ENCODE results near the gene AP5M1.
"Not testable (repeated sequence)": the region's sequence is repeated elsewhere in the genome, so short reads cannot be mapped to it uniquely, and the experiment has no call there.

Gene AP5M1

DNA sequence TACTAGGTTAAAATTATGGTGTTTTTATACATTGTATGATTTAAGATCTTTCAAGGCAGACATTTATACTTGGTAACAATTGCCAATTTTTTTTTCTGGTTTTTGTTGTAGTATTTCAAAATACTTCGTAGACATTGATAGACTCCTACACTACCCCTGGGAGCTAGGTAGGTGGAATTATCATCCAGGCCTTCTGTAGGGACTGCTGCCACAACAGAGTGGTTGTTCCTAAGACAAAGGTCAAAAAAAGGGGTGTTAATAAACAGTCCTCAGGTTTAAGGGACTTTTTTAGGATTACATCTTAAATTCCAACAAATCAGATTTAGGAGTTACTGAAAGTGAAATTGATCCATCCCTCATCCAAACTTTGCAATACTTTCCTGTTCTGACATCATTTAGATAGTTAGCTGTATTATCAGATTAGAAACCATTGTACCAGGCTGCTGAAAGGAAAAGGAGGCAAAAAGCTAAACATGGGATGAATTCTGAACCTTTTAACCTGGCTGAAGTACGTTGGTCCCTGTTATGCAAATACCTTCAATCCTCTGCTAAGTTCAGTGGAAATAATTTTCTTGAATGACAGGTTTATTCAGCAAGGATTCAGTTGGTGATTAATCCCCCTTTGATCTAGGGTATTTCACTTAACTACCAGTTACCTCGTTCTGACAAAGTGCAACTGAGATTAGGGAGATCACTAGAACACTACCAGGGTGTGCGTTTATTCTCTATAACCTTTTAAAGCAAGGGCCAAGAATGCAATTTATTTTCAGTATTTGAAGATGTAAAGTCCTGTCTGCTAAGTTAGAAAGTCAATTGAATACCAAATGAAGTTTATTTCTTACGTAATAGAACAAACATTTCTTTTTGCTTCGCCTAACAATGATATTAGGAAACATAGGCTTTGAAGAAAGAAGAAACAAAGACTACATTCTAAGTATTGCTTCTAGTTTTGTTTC, 23.2 kb downstream of the AP5M1 start:
- DNase-seq (ENCODE audit: low read depth in 3 of 3): no peak

DNA sequence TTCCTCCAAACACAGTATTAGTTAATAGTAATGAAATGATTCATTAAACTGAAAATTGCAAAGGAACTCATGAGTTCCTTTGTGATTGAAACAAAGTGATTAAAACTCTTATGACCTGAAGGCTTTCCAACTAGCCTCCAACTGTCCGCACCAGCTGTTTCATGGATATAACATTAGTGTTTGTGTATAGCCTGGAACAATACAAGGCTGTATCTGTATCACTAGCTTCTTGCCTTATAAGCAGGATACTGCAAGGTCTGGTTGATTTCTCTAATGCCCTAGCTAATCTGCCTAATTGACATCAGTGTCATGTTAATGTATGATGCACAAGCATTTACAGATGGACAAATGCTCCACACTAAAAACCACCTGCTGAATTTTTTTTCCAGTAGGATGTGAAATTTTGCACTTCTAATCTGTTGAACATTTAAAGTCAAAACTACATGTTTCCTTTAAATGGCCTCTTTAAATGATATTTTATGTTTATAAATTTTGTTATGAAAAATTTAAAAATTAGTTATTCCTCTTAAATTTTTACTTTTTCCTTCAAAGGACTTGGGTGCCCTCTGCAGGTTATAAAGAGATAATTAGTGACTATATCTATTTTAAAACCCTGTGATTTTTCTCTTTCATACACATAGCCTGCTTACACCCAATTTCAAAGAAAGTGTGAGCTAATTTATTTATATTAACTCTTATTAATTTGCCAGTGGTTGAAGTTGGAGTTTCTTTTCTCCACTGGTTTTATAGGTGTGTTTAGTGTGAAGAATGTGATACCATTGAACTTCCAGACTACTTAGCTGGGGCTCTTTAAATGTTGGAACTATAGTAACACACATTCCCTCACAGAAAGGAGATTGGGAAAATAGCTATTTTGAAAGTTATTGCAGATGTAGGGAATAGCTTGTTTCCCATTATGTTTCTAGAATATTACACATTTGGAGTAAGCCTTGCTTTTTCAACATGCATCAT, 25.4 kb downstream of the AP5M1 start:
- DNase-seq (ENCODE audit: low read depth in 3 of 3): no peak

- DNase-seq (ENCODE audit: low read depth in 3 of 3): no peak
These were observed 26.5 kb downstream of the AP5M1 start for GRCh38 chr14:57295239-57295638.

- DNase-seq (ENCODE audit: low read depth in 3 of 3): no peak
These were observed 29.1 kb downstream of the AP5M1 start for GRCh38 chr14:57297852-57298251.

GRCh38 chr14:57299511-57299910, 30.7 kb downstream of the AP5M1 start:
- DNase-seq (ENCODE audit: low read depth in 3 of 3): no peak

DNA sequence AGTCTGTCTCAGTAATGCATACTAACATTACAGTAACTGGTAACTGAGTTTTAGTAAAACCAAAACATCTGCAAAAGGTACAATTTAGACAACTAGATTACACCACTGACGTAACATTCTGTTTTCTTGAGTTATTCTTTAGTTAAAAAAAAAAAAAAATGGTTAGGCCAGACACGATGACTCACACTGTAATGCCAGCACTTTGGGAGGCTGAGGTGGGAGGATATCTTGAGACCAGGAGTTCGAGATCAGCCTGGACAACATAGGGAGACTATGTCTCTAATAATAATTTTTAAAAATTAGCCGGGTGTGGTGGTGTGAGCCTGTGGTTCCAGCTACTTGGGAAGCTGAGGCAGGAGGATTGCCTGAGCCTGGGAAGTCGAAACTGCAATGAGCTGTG, 34.1 kb downstream of the AP5M1 start:
- DNase-seq (ENCODE audit: low read depth in 3 of 3): no peak

DNA sequence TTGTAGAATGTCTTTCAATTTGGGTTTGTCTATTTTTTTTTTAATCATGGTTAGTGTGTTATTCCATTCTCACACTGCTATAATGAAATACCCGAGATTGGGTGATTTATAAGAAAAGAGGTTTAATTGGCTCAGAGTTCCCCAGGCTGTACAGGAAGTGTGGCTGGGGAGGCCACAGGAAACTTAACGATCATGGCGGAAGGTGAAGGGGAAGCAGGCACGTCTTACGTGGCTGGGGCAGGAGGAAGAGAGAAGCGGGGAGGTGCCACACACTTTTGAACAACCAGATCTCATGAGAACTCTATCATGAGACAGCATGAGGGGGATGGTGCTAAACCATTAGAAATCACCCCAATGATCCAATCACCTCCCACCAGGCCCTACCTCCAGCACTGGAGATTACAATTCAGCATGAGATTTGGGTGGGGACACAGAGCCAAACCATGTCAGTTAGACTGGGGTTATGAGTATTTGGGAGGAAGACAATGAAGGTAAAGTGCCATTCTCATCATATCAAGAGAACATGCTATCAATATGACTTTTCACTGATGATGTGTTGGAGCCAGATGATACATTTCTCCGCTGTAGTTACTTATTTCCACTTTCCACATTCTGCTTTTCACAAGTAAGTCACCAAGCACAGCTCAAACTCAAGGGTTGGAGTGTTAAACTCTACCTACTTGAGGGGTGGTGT, 45.8 kb downstream of the AP5M1 start:
- DNase-seq (ENCODE audit: low read depth in 3 of 3): no peak

DNA sequence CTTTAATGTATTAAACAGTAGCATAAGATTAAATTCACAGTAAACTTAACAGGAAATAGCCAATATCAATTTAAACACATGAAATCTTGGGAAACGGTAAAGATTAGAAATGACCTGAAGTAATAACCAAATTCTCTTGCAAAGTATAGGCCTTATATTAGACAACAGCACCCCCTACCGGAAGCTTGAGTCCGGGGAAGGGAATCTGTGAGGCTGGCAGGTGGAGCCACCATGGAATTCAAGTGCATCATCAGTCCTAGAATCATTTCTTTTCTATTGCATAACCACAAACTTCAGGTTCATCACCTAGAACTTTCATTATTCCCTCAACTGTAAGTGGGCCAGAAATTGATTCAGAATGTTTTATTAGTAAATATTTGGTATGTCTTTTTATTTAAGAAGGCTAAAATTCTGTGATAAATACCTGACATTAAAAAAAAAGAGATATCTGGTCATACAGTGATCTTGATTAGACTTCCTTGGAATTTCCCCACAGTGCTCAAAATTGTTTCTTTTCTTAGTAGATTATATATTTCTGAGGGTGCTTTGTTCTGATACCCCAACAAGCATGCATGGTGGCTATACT, 48.6 kb downstream of the AP5M1 start:
- peak; percentile 40 to 64 (median 63) for DNase-seq (ENCODE audit: low read depth in 3 of 3)

DNA sequence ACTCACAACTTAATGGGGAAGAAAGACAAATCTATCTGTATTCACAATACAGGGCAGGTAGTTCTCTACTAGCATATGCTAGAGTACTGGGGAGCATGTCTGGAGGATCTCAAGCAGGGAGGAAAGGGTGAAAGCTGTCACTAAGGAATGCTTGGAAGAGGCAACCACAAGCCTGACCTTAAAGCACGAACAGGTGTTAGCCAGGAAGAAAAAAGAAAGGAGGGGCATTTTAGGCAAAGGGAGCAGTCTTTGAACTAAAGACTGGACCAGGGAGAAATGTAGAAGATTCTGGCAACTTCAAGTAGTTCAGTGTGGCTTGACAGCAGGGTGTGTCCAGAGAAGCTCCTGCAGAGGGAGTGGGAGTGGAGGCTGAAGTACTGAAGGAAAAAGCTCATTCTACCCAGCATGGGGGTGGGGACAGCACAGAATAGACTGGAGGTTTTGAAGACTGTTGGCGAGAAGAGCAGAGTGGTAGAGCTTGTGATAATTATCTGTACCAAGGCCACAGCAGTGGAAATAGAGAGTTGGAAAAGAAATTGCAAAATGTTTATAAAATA, 50.9 kb downstream of the AP5M1 start:
- no peak for DNase-seq (ENCODE audit: low read depth in 3 of 3)

DNA sequence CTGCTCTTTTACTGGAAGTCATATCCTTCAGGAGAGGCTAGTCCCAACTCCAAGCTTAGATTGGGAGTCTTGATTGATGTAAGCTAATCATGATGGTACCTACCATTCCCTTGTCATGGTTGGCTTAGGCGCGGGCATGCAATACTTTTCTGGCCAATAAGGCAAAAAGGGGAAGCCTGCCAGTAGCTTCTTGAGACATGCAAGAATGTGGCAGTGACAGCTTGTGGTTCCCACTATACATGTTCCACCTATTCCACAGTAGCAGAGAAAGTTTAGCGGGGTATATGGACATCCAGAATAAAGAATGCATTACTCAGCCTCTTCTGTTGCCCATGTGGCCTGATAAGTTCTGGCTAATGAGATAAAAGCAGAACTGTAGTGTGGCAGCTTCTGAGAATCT, 55.0 kb downstream of the AP5M1 start:
- no peak for DNase-seq (ENCODE audit: low read depth in 3 of 3)

GRCh38 chr14:57326253-57326652, 57.5 kb downstream of the AP5M1 start:
- no peak for DNase-seq (ENCODE audit: low read depth in 3 of 3)

GRCh38 chr14:57329833-57330232, 61.1 kb downstream of the AP5M1 start:
- DNase-seq (ENCODE audit: low read depth in 3 of 3): no peak

DNA sequence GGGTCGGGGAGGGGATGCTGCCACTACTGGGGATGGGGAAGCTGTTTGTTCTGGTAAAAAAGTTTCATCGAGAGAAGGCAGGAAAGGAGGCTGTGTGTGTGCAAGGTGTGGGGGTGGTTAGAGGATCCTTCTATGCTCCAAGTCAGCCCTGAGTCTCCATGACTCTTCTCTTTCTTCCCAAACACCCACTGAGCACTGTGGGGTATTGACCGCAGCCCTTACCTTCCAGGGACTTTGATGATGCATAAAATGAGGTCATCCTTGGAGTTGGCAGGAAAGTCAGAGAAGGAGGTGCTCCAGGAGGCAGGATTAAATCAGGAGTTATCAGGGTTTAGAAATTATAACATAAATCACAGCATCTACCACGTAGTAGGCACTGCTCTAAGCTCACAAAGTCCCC, 63.7 kb downstream of the AP5M1 start:
- DNase-seq (ENCODE audit: low read depth in 3 of 3): not testable (repeated sequence)

DNA sequence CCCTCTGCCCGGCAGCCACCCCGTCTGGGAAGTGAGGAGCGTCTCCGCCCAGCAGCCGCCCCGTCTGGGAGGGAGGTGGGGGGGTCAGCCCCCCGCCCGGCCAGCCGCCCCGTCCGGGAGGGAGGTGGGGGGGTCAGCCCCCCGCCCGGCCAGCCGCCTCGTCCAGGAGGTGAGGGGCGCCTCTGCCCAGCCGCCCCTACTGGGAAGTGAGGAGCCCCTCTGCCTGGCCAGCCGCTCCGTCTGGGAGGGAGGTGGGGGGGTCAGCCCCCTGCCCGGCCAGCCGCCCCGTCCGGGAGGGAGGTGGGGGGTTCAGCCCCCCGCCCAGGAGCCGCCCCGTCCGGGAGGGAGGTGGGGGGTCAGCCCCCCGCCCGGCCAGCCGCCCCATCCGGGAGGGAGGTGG, 65.0 kb downstream of the AP5M1 start:
- DNase-seq (ENCODE audit: low read depth in 3 of 3): not testable (repeated sequence)

GRCh38 chr14:57343545-57344297, 75.0 kb downstream of the AP5M1 start:
- DNase-seq (ENCODE audit: low read depth in 3 of 3): not testable (repeated sequence)

GRCh38 chr14:57345106-57345505, 76.3 kb downstream of the AP5M1 start:
- DNase-seq (ENCODE audit: low read depth in 3 of 3): no peak

GRCh38 chr14:57346741-57347140, 78.0 kb downstream of the AP5M1 start:
- no peak for DNase-seq (ENCODE audit: low read depth in 3 of 3)
